ENCODE data around the gene RND2.

The RND2 gene

DNA sequence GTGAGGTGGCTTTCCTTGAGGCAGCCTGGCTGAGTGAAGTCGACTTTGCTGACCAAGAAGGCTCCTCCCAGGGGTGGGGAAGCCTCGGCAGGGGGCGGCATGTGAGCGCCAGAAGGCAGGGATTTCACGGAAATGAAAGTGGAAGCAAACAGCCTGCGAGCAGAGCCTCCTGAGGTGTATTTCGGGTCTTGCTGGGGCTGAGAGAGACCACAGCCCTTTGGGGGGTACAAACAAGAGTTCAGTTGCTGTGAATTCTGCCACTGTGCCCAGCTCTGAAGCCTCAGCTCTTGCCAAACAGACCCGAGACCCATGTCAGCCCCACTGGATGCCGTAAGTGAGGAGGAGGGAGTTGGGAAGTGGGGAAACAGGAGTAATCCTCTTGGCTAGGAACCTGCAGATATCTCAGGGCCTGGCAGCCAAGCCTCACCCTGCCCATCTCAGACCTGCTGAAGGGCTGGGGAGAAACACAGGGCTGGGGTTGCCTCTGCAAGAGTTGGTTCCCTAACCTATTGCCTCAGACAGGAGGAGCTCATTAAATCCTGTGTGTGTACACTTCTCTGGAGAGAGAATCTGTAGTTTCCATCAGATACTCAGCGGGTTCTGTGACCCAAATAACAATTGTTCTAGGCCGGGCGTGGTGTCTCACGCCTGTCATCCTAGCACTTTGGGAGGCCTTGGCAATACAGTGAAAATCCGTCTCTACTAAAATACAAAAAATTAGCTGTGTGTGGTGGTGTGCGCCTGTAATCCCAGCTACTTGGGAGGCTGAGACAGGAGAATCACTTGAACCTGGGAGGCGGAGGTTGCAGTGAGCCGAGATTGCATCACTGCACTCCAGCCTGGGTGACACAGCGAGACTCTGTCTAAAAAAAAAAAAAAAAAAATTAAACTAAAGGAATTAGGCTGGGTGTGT lies 18.1 kb upstream of the RND2 start, which contains the start of gene IFI35:
IFI35 (plus strand) TSS at position 146 of the 913 bp plus-strand sequence; CDS start at position 310, 164 bp downstream.
- DNase-seq (ENCODE audit: low read depth in 2 of 2): peak; percentile 80

DNA sequence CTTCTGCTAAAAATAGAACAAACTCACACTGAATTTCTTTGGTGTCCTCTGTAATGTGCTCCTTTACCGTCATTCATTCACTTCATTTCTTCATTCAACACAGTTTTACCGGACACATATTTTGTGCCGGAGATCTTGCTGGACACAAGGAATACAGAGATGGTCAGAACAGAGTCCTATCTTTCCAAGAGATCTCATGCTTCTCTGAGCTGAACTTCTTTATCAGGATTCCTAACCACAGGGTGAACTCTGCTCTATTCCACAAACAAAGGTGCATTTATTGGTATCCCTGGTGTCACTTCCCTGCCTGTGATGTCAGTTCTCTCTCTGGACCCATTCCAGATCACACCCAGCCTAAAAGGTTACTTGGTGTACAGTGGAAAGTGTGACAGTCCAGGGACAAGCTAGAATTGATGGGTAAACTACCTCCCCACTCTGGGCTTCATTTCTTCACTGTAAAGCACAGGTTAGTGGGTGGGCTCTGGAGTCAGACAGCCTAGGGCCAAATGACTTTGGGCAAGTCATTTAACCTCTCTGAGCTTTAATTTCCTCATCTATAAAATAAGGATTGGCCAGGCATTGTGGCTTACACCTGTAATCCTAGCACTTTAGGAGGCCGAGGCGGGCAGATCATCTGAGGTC lies 14.2 kb upstream of the RND2 start:
- DNase-seq (ENCODE audit: low read depth in 2 of 2): no peak

DNA sequence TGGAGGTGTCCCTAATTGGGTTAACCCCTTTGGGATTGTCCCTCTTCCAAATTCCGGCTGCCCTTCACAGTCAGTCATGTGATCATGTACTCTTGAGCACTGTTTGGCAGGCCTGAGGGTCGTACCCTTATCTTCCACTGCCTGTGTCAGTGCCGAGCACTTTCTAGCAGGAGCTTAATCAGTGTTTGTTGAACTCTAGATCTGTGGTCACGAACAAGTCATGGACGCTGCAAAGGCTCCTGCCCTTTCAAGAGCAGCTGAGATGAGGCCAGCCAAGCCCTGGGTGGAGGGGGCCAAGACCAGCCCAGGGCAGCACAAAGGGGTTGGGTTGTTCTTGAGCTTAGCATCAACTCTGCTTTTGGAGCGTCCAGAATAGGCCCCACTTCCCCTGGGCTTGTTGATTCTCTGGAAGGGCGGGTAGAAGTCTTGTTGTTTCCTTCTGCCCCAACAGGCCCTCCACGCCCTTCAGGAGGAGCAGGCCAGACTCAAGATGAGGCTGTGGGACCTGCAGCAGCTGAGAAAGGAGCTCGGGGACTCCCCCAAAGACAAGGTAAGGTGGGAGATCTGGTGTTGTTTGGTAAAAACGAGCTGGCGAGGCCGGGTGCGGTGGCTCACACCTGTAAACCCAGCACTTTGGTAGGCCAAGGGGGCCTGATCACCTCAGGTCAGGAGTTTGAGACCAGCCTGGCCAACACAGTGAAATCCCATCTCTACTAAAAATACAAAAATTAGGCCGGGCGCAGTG lies 13.1 kb upstream of the RND2 start:
- no peak for DNase-seq (ENCODE audit: low read depth in 2 of 2)

DNA sequence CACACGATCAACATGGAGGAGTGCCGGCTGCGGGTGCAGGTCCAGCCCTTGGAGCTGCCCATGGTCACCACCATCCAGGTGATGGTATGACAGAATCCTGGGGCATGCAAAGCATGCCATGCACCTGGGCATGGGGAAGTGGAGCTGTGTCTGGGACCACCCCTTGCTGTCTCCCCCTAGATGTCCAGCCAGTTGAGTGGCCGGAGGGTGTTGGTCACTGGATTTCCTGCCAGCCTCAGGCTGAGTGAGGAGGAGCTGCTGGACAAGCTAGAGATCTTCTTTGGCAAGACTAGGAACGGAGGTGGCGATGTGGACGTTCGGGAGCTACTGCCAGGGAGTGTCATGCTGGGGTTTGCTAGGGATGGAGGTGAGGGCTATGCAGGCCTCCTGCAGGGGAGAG lies 11.7 kb upstream of the RND2 start:
- DNase-seq (ENCODE audit: low read depth in 2 of 2): no peak

DNA sequence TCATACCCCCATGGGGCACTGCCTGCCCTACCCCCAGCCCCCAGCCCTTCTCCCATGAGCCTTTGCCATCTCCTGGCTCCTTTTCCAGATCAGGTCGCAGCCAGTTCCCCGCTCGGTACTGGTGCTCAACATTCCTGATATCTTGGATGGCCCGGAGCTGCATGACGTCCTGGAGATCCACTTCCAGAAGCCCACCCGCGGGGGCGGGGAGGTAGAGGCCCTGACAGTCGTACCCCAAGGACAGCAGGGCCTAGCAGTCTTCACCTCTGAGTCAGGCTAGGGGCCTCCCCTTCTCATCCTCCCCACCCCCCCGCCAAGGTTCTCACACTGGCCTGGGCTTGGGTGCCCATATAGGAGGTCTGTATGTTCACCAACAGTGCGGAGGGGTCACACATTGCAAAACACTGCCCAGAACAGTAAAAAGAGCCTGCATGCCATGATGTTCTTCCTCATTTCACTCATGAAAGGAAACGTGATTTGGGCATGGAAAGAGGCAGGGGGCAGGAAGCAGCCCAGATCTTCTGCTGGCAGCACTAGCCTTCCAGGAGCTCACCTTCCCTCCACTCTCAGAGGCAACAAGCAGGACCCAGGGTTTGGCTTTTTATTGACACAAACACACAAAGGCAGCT lies 10.9 kb upstream of the RND2 start:
- no peak for DNase-seq (ENCODE audit: low read depth in 2 of 2)

DNA sequence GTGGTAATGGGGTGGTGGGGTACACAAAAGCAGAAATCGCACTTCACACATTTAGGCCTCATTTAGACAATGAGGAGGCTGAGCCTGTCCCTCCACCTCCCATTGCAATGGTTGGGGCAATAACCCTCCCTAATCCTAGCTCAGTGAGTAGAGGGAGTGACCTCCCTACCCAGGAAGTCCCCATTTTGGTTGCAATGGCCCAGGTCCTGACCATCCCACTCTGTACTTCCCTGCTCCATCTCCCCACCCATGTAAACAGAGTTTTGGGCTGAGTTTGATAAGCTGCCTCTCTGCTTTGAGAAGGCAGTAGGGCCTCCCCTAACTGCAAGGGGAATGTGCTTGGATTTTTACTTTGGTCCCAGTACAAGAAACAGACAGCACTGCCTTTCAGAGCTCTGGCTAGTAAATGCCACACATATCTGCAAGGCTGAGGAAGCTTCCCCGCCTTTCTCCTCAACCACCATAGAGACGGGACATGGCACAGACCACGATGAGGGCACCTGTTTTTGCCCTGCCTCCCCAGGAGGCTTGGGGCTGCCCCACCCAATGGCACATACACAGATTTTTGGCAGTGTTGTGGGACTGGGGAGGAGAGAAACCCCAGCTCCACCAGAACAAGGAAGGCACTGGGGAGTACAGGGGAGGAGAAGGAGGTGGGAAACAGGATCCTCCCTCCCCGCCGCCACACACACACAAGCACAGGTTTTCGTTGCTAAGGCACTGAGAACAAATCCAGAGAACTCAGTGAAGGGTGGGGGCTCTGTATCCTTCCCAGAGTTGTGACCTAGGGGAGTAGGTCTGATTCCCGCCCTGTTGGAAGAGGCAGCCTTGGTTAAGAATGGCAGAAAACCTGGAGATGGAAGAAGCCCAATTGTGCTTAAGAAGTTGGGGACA lies 10.1 kb upstream of the RND2 start:
- DNase-seq (ENCODE audit: low read depth in 2 of 2): no peak

DNA sequence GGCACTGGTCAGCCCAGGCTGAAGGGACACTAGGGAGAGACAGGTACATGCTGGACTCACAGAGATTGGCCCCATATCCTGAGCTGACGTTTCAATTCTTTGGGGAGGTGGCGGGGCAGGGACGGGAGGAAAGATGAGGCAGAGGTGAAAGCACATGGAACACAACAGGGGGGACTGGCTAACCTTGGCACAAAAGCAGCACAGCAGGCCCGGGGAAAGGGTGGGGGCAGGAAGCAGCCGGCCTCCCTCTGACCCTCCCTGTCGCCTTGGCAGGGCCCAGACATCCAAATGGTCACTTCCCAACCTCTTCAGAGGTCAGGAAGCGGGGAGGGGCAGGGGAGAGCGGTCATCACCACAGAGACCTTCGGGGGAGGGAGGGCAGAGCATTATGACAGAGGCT lies 9.5 kb upstream of the RND2 start:
- no peak for DNase-seq (ENCODE audit: low read depth in 2 of 2)

DNA sequence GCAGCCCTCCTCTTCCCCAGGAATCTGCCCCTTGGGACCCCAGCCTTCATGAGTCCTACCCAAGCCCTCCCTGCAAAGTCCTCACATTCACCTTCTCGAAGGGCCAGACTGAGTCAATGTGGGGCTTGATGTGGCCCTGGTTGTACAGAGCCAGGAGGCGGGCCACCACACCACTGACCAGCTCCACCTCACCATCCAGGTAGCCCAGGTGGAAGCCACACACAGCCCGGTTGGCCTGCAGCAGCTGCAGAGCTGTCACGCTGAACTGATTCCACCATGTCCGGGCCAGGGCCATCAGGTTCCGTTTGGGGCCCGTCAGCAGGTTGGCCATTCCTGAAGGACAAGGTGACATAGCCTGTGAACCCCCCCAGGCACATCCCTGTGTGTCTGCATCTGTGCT lies 8.8 kb upstream of the RND2 start:
- no peak for DNase-seq (ENCODE audit: low read depth in 2 of 2)

DNA sequence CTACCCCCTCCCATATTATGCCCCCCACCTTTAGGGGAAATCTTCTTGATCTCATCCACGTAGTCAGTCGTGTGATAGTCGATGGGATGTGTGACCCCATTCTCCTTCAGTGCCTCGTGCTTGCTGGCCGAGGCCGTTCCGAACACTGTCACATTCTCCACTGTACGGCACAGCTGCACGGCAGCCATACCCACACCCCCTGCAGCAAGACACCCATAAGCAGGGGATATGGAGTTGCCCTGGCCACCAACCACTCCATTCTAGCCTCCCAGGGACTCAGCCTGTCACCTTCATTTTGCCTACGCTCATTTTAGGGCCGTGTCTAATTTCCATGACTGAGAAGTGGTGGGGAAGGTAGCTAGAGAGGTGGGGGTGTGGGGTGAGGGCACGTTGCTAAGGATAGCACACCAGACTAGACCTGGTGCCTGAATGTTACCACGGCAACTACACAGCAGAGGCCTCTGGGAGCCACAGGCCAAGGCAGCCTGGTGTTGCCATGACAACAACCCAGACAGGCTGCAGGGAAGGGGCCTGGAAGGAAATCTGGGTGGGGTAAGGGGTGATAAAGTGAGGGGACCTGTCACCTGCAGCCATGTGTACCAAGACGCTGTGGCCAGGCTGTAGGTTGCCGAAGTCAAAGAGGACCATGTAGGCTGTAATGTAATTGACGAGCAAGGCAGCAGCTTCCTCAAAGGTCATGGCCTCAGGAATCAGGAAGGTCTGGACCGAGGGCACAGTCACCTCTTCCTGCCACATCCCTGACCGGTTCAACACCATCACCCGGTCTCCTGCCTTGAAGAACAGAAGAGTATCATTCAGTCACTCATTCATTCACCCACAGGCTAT lies 6.8 kb upstream of the RND2 start:
- DNase-seq (ENCODE audit: low read depth in 2 of 2): no peak

DNA sequence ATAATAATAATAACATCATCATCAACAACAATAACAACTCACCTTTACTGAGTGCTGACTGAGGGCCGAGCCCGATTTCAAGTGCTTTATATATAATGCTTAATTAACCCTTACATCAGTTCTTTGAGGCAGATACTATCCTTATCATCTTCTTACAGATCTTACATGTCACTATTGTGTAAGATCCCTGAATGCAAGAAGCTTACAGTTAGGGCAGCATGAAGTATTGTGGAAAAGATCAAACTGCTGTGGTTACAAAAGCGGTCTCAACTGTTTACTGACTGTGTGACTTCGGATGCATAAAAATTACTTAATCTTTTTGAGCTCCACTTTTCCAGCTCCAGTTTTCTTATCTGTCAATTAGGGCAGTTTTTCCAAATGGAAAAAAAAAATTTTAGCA lies 6.1 kb upstream of the RND2 start:
- no peak for DNase-seq (ENCODE audit: low read depth in 2 of 2)

DNA sequence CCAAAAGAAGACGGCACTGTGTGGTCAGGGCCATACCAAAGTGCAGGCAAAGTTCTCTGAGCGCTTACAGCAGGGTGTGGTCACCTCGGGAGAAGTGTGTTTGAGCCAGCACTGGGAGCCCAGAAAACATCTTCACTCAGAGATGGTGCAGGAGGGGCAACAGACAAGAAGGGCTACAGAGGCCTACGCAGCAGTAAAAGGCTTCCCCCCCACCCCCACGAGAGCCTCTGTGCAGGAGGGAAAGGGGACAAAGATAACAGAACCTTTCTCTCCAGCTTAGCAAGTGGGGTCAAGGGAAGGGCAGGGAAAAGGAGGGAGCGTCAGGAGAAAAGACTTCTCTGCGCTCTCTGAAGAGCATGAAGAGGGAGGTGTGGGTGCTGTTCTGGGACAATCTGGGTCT lies 5.6 kb upstream of the RND2 start:
- no peak for DNase-seq (ENCODE audit: low read depth in 2 of 2)

DNA sequence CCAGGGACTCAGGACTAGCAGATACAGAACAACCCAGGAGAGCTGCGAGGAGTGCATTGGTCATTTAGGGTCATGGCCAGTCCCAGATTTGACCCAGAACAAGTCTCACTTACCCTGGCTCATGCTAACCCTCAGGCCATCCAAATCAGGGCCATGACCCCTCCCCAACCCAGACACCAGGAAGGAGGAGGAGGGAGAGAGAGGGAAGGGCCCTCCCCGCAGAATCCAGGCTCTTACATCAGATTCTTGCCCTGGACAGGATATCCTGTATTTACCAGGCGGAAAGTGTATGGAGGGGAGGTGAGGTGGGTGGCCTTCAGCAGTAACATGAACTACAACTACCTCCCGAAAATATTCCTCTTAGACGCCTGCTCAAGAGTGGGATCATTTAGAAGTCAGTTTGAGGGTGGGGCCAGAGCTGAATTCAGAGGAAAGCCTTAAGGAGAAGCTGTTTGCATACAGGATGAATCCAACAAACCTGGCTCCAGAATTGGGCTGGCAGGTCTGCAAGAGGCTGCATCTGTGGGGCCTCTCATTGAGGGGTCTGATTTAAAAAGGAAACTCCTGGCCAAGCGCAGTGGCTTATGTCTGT lies 4.9 kb upstream of the RND2 start:
- no peak for DNase-seq (ENCODE audit: low read depth in 2 of 2)

DNA sequence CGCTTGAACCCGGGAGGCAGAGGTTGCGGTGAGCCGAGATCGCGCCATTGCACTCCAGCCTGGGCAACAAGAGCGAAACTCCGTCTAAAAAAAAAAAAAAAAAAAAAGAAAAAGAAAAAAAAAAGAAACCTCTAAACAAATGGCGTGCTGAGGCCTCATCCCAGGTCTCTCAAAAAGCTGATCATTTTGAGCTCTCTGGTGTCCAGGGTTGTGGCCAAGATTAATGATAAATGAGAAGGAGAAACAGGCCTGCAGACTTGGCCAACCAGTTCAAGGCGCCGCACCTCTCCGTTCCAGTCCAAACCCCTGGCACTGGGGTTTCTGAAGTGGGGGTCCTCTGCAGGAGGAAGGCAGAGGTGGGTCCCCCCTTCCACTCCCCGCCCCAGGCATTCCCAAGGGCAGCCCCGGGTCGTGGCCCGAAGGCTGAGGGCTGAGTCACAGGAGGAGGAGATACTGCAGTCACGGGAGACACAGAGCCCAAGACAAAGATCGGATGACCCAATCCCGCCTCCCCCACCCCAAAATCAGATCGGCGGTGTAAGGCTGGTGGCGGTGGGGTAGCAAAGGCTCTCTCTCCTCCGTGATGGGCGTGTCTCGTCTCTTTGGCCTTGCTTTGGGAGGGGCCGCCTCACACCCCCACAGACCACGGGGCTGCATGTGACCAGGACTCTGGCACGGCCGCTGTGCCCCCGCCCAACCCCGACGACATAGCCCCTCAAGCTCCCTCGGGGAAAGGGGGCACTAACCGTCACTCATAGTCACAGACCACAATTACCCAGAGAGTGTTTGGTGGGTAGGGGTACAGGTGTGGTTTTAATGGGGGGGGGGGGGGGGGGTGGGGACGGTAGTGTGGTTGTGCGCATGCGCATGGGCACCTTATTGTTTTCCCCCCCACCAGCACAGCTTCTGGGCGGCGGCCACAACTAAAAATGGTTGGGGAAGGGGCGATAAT lies 4.0 kb upstream of the RND2 start:
- no peak for DNase-seq (ENCODE audit: low read depth in 2 of 2)

DNA sequence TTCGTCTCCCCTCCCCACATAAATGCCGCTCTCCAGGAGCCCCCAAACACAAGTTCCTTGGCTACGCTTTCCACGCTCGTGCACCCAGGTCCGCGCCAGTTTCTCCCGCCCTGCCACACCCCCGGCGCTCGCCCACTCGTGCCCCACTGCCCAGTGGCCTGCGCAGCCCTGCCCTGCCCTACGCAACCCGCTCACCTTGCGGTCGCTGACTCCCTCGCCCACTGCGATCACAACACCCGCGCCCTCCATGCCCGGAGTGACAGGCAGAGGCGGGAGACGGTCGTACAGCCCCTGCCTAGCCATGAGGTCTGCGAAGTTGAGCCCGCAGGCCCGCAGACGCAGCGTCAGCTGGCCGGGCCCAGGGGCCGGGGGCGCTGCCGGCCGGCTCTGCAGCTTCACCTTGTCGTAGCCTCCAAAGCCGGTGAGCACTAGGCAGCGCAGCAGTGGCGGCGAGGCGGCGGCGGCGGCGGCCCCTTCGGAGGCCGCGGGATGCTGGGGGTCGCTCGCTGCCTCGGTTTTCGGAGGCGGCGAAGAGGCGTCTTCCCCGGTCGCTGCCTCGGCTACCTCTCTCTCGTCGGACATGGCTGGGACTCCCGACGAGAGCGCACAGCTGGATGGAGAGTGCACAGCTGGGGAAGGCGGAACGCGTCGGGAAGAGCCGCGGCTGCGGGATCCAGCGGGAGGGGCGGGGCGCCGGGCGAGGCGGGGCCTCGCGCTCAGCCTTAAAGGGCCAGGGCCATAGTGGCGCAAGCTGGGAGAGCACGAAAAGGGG lies 3.1 kb upstream of the RND2 start, which contains the start of gene VAT1:
VAT1 (minus strand) TSS at position 645 of the 772 bp plus-strand sequence; CDS start at position 582, 63 bp downstream.
- peak in 1 of 2 donors; percentile 50 for DNase-seq (ENCODE audit: low read depth in 2 of 2)

DNA sequence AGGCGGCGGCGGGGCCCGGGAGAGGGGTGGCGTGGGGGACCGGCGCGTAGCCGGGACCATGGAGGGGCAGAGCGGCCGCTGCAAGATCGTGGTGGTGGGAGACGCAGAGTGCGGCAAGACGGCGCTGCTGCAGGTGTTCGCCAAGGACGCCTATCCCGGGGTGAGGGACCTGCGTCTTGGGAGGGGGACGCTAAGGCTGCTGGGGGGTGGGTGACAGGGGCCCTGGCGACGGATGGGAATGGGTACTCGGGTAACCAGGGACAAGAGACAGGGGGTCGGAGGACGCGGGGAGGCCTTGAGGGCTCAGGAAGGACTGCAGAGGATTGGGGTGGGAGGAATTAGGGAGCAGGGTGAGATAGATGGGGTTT lies 243 bp downstream of the RND2 start:
- DNase-seq (ENCODE audit: low read depth in 2 of 2): no peak

DNA sequence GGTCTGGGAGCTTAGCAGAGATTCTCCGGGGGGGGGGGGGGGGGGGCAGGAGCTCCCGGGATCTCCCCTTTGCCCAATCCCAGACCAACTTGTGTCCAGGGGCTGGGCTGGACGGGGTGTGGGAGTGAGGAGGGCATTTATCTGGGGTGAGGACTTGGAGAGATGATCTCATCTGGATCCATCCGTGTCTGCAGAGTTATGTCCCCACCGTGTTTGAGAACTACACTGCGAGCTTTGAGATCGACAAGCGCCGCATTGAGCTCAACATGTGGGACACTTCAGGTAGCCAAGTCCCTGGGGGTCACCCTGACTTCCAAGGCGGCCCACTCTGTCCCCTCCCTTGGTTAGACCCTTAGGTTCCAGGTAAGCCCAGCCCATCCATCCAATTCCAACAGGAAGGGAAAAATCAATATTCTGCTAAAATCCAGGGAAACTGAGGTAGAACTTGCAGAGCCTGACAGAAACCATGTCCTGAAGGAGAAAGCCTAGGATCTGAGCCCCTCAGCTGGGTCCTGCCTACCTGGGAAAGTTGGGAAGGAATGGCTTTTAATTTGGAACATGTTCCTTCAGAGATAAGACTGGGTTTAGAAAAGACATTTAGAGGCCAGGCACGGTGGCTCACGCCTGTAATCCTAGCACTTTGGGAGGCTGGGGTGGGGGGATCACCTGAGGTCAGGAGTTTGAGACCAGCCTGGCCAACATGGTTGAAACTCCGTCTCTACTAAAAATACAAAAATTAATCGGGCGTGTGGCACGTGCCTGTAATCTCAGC lies 921 bp downstream of the RND2 start:
- no peak for DNase-seq (ENCODE audit: low read depth in 2 of 2)

DNA sequence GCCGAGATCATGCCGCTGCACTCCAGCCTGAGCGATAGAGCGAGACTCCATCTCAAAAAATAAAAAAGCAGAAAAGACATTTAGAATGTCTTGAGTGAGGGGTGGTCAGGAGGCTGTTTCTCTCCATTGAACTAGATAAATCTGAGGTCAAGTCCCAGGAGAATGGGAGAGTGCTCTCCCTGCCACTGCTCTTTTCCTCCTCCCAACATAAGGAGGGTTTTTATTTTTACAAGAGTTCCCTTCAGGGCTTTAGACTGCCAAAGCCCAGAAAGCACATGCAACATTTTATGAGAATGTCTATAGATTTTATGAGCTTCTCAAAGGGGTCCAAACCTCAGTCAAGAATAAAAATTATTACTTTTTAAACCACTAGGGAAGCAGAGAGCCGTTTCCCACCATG lies 1.6 kb downstream of the RND2 start:
- DNase-seq (ENCODE audit: low read depth in 2 of 2): no peak

All from stimulated activated CD8-positive, alpha-beta memory T cell treated with anti-CD3 and anti-CD28 coated beads, Interleukin-15, amount 100 ng/mL, for 48 hours (primary cell).